ENCODE results near the gene SH3PXD2A. TPM values are rescaled to one million over a fixed set of nuclear protein-coding genes. Genes with fewer than 3 reads are reported as not detected.

SH3PXD2A gene
- total RNA-seq, 1 experiment from 2014 or later, result 13.2 TPM

GRCh38 chr10:103679096-103679790, 176.1 kb downstream of the SH3PXD2A start:
- peaks cover 13% of the 10 kb centered on the region for H3K4me1 Mint-ChIP-seq (ENCODE audit: insufficient read depth, unreplicated experiment)
- POLR2A ChIA-PET, result interaction anchor here (1.1 kb wide), 1 partner anchor 12 kb away, joined by 4 read pairs; no protein-coding TSS in a partner anchor
- no peaks in the 10 kb centered on the region for H3K9me3 Mint-ChIP-seq (ENCODE audit: unreplicated experiment)
- H3K27me3 Mint-ChIP-seq (ENCODE audit: insufficient read depth, unreplicated experiment), result no peaks in the 10 kb centered on the region
- BruUV-seq (replicated peaks), result no TSS peak
- CTCF ChIA-PET, result interaction anchor here (0.8 to 1.2 kb wide), 3 partner anchors 10 to 179 kb away, joined by 3 to 4 read pairs (median 3); no protein-coding TSS in a partner anchor
- no peak overlapping the region for H3K4me3 Mint-ChIP-seq (ENCODE audit: unreplicated experiment)
- H3K27ac Mint-ChIP-seq (ENCODE audit: low read depth, unreplicated experiment), result no peak overlapping the region
- no peaks in the 10 kb centered on the region for H3K36me3 Mint-ChIP-seq (ENCODE audit: insufficient read depth, unreplicated experiment)
- TF ChIP-seq, protein P1, sequence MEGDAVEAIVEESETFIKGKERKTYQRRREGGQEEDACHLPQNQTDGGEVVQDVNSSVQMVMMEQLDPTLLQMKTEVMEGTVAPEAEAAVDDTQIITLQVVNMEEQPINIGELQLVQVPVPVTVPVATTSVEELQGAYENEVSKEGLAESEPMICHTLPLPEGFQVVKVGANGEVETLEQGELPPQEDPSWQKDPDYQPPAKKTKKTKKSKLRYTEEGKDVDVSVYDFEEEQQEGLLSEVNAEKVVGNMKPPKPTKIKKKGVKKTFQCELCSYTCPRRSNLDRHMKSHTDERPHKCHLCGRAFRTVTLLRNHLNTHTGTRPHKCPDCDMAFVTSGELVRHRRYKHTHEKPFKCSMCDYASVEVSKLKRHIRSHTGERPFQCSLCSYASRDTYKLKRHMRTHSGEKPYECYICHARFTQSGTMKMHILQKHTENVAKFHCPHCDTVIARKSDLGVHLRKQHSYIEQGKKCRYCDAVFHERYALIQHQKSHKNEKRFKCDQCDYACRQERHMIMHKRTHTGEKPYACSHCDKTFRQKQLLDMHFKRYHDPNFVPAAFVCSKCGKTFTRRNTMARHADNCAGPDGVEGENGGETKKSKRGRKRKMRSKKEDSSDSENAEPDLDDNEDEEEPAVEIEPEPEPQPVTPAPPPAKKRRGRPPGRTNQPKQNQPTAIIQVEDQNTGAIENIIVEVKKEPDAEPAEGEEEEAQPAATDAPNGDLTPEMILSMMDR (IDR thresholded peaks at IDR 0.05; ENCODE audit: unreplicated experiment), result no peak
- intact Hi-C loops (cut with micrococcal nuclease), result no loop called here
- DNase-seq (ENCODE audit: unreplicated experiment), result no peak

- Mint-ChIP-seq H3K4me1 (ENCODE audit: insufficient read depth, unreplicated experiment) (peaks cover 13% of the 10 kb centered on the region), H3K9me3 (ENCODE audit: unreplicated experiment) (no peaks in the 10 kb centered on the region), H3K27ac (ENCODE audit: low read depth, unreplicated experiment) (no peak overlapping the region), H3K27me3 (ENCODE audit: insufficient read depth, unreplicated experiment) (no peaks in the 10 kb centered on the region), H3K4me3 (ENCODE audit: unreplicated experiment) (no peak overlapping the region), H3K36me3 (ENCODE audit: insufficient read depth, unreplicated experiment) (no peaks in the 10 kb centered on the region)
- ChIA-PET CTCF (interaction anchor here (1.2 kb wide), 1 partner anchor 12 kb away, joined by 3 read pairs; no protein-coding TSS in a partner anchor), POLR2A (interaction anchor here (1.1 kb wide), 1 partner anchor 11 kb away, joined by 4 read pairs; no protein-coding TSS in a partner anchor)
- DNase-seq (ENCODE audit: unreplicated experiment), result no peak
- no TSS peak for BruUV-seq (replicated peaks)
- intact Hi-C loops (cut with micrococcal nuclease), result no loop called here
- TF ChIP-seq, protein P1 (IDR thresholded peaks at IDR 0.05; ENCODE audit: unreplicated experiment), result no peak
Observed at GRCh38 chr10:103678178-103678526, 177.2 kb downstream of the SH3PXD2A start.

- TF ChIP-seq, protein P1 (IDR thresholded peaks at IDR 0.05; ENCODE audit: unreplicated experiment), result no peak
- H3K9me3 Mint-ChIP-seq (ENCODE audit: unreplicated experiment), result no peaks in the 10 kb centered on the region
- POLR2A ChIA-PET, result no interaction called here
- no peaks in the 10 kb centered on the region for H3K27me3 Mint-ChIP-seq (ENCODE audit: insufficient read depth, unreplicated experiment)
- H3K27ac Mint-ChIP-seq (ENCODE audit: low read depth, unreplicated experiment), result no peak overlapping the region
- BruUV-seq (replicated peaks), result no TSS peak
- DNase-seq (ENCODE audit: unreplicated experiment), result no peak
- intact Hi-C loops (cut with micrococcal nuclease), result no loop called here
- H3K36me3 Mint-ChIP-seq (ENCODE audit: insufficient read depth, unreplicated experiment), result no peaks in the 10 kb centered on the region
- CTCF ChIA-PET, result interaction anchor here (1.2 kb wide), 1 partner anchor 12 kb away, joined by 3 read pairs; no protein-coding TSS in a partner anchor
- peaks cover 13% of the 10 kb centered on the region for H3K4me1 Mint-ChIP-seq (ENCODE audit: insufficient read depth, unreplicated experiment)
- no peak overlapping the region for H3K4me3 Mint-ChIP-seq (ENCODE audit: unreplicated experiment)
Observed at GRCh38 chr10:103677486-103678177, 177.7 kb downstream of the SH3PXD2A start.

GRCh38 chr10:103676851-103677417, 178.4 kb downstream of the SH3PXD2A start:
- peaks cover 13% of the 10 kb centered on the region for H3K4me1 Mint-ChIP-seq (ENCODE audit: insufficient read depth, unreplicated experiment)
- no peak overlapping the region for H3K27ac Mint-ChIP-seq (ENCODE audit: low read depth, unreplicated experiment)
- POLR2A ChIA-PET, result interaction anchor here (0.7 kb wide), 1 partner anchor 338 kb away, joined by 4 read pairs; no protein-coding TSS in a partner anchor
- no peak for DNase-seq (ENCODE audit: unreplicated experiment)
- no peak overlapping the region for H3K4me3 Mint-ChIP-seq (ENCODE audit: unreplicated experiment)
- H3K9me3 Mint-ChIP-seq (ENCODE audit: unreplicated experiment), result no peaks in the 10 kb centered on the region
- TF ChIP-seq, protein P1 (IDR thresholded peaks at IDR 0.05; ENCODE audit: unreplicated experiment), result no peak
- BruUV-seq (replicated peaks), result no TSS peak
- CTCF ChIA-PET, result interaction anchor here (1.0 to 3.0 kb wide), 2 partner anchors 10 to 72 kb away, joined by 4 to 27 read pairs; no protein-coding TSS in a partner anchor
- no peaks in the 10 kb centered on the region for H3K36me3 Mint-ChIP-seq (ENCODE audit: insufficient read depth, unreplicated experiment)
- H3K27me3 Mint-ChIP-seq (ENCODE audit: insufficient read depth, unreplicated experiment), result no peaks in the 10 kb centered on the region
- intact Hi-C loops (cut with micrococcal nuclease), result loop anchor here (1.0 kb wide), 1 partner anchor 16 kb away; no protein-coding TSS in a partner anchor

Measured in MCF 10A (cell line).